ENCODE results near the gene PSEN2. TPM values are rescaled to one million over a fixed set of nuclear protein-coding genes. Genes with fewer than 3 reads are reported as not detected.

Gene PSEN2
- total and polyA plus RNA-seq, 2 donors (not counting 1 experiment from before 2014, with no cell fraction given): 15.8 to 26.0 TPM

- Mint-ChIP-seq H3K9me3 (ENCODE audit: insufficient read depth) (no peaks in the 10 kb centered on the region), H3K4me1 (peaks cover 20% of the 10 kb centered on the region), H3K4me3 (peak overlapping the region; percentile 85), H3K27ac (peak overlapping the region; percentile 67), H3K27me3 (no peaks in the 10 kb centered on the region)
- Histone ChIP-seq H3K4me3 (ENCODE audit: control extremely low read depth in 1 of 5, extremely low read depth in 1 of 5, insufficient read depth in 1 of 5, low read depth in 2 of 5, low read length in 4 of 5) (peak overlapping the region in 4 of 5 experiments; percentile 35 to 85 (median 72)), H2AFZ (ENCODE audit: insufficient read depth, low read depth, low read length, poor library complexity, severe bottlenecking) (peak overlapping the region; percentile 90), H3K27me3 (replicated peaks in 1 of 4; ENCODE audit: control extremely low read depth in 1 of 4, control insufficient read depth in 3 of 4, insufficient read depth in 4 of 4, low read length in 3 of 4) (peaks cover 0 to 3% (median 0%) of the 10 kb centered on the region in 4 experiments), H3K4me2 (replicated peaks; ENCODE audit: low read depth, low read length, poor library complexity, severe bottlenecking) (peak overlapping the region; percentile 98), H4K20me1 (ENCODE audit: control insufficient read depth, insufficient read depth, low read length, poor library complexity, severe bottlenecking) (no peaks in the 10 kb centered on the region), H3K27ac (ENCODE audit: low read length in 2 of 2) (peak overlapping the region in 1 of 2 donors; percentile 41), H3K4me1 (ENCODE audit: control insufficient read depth in 2 of 2, insufficient read depth in 2 of 2, low read length in 2 of 2) (peaks cover 10 to 16% of the 10 kb centered on the region in 2 donors), H3K9ac (ENCODE audit: low read length) (peak overlapping the region; percentile 90), H3K79me2 (ENCODE audit: control insufficient read depth, insufficient read depth, low read length) (peaks cover 8% of the 10 kb centered on the region), H3K9me3 (ENCODE audit: control extremely low read depth in 1 of 3, control insufficient read depth in 2 of 3, insufficient read depth in 1 of 3, low read length in 2 of 3) (no peaks in the 10 kb centered on the region), H3K36me3 (replicated peaks in 1 of 2; ENCODE audit: control extremely low read depth in 1 of 2, control insufficient read depth in 1 of 2, extremely low read depth in 1 of 2, insufficient read depth in 2 of 2, low read length in 1 of 2) (no peaks in the 10 kb centered on the region)
- ATAC-seq (ENCODE audit: low read depth): no peak
- ChIA-PET POLR2A (interaction anchor here (1.7 kb wide), 1 partner anchor 69 kb away, joined by 4 read pairs; no protein-coding TSS in a partner anchor), CTCF (interaction anchor here (1.0 kb wide), 1 partner anchor 70 kb away, joined by 3 read pairs; the partner anchor contains the start of gene COQ8A)
- intact Hi-C loops (cut with micrococcal nuclease): loop anchor here (1.0 kb wide), 2 partner anchors 12 to 70 kb away; partner anchors contain the start of gene COQ8A
- DNase-seq: no peak
- no peak for TF ChIP-seq EZH2 (IDR thresholded peaks at IDR 0.05; ENCODE audit: borderline replicate concordance, insufficient read depth, low read depth, low read length, poor library complexity, severe bottlenecking)
- TF ChIP-seq CTCF (IDR thresholded peaks at IDR 0.05): no peak
- 10% methylated on average over 6 of the region's 7 CpGs for WGBS (ENCODE audit: insufficient coverage)
Measured at GRCh38 chr1:226870026-226870400, 403 bp upstream of the PSEN2 start.

- intact Hi-C loops (cut with micrococcal nuclease): no loop called here
- Mint-ChIP-seq H3K27me3 (no peaks in the 10 kb centered on the region), H3K9me3 (ENCODE audit: insufficient read depth) (no peaks in the 10 kb centered on the region), H3K27ac (no peak overlapping the region), H3K4me3 (peak overlapping the region; percentile 88), H3K4me1 (peaks cover 20% of the 10 kb centered on the region)
- Histone ChIP-seq H3K27ac (ENCODE audit: low read length in 2 of 2) (no peak overlapping the region), H3K36me3 (replicated peaks in 1 of 2; ENCODE audit: control extremely low read depth in 1 of 2, control insufficient read depth in 1 of 2, extremely low read depth in 1 of 2, insufficient read depth in 2 of 2, low read length in 1 of 2) (peaks cover 0 to 5% of the 10 kb centered on the region in 2 experiments), H3K9me3 (ENCODE audit: control extremely low read depth in 1 of 3, control insufficient read depth in 2 of 3, insufficient read depth in 1 of 3, low read length in 2 of 3) (no peaks in the 10 kb centered on the region), H3K79me2 (ENCODE audit: control insufficient read depth, insufficient read depth, low read length) (peaks cover 8% of the 10 kb centered on the region), H3K4me1 (ENCODE audit: control insufficient read depth in 2 of 2, insufficient read depth in 2 of 2, low read length in 2 of 2) (peaks cover 10 to 16% of the 10 kb centered on the region in 2 donors), H3K27me3 (replicated peaks in 1 of 4; ENCODE audit: control extremely low read depth in 1 of 4, control insufficient read depth in 3 of 4, insufficient read depth in 4 of 4, low read length in 3 of 4) (peaks cover 0 to 3% (median 0%) of the 10 kb centered on the region in 4 experiments), H3K9ac (ENCODE audit: low read length) (no peak overlapping the region), H3K4me2 (replicated peaks; ENCODE audit: low read depth, low read length, poor library complexity, severe bottlenecking) (peak overlapping the region; percentile 98), H3K4me3 (ENCODE audit: control extremely low read depth in 1 of 5, extremely low read depth in 1 of 5, insufficient read depth in 1 of 5, low read depth in 2 of 5, low read length in 4 of 5) (no peak overlapping the region), H4K20me1 (ENCODE audit: control insufficient read depth, insufficient read depth, low read length, poor library complexity, severe bottlenecking) (no peaks in the 10 kb centered on the region), H2AFZ (ENCODE audit: insufficient read depth, low read depth, low read length, poor library complexity, severe bottlenecking) (no peak overlapping the region)
- WGBS (ENCODE audit: insufficient coverage): 96% methylated on average over 10 of the region's 14 CpGs
- no peak for TF ChIP-seq EZH2 (IDR thresholded peaks at IDR 0.05; ENCODE audit: borderline replicate concordance, insufficient read depth, low read depth, low read length, poor library complexity, severe bottlenecking)
- TF ChIP-seq CTCF (IDR thresholded peaks at IDR 0.05): no peak
- ATAC-seq (ENCODE audit: low read depth) (no peak), DNase-seq (no peak)
- ChIA-PET CTCF (no interaction called here), POLR2A (no interaction called here)
Measured at GRCh38 chr1:226871636-226872327, 1.4 kb downstream of the PSEN2 start.

All from B cell (primary cell).